ENCODE results near the gene IRF3. TPM values are rescaled to one million over a fixed set of nuclear protein-coding genes. Genes with fewer than 3 reads are reported as not detected.

Gene IRF3
- total and polyA plus RNA-seq, 2 donors (not counting 1 experiment from before 2014, with no cell fraction given), result 233 to 262 TPM

GRCh38 chr19:49651820-49652550 is 13.7 kb downstream of the IRF3 start:
- WGBS (ENCODE audit: insufficient coverage), result 99% methylated on average over 103 of the region's 110 CpGs
- H3K9ac ChIP-seq (ENCODE audit: low read length), result no peak overlapping the region
- ChIA-PET CTCF (no interaction called here), POLR2A (no interaction called here)
- Mint-ChIP-seq H3K4me3 (no peak overlapping the region), H3K4me1 (no peaks in the 10 kb centered on the region), H3K27ac (no peak overlapping the region), H3K27me3 (no peaks in the 10 kb centered on the region), H3K9me3 (ENCODE audit: insufficient read depth) (no peaks in the 10 kb centered on the region)
- DNase-seq, result no peak
- peaks cover 0 to 70% of the 10 kb centered on the region in 2 experiments for H3K36me3 ChIP-seq (replicated peaks in 1 of 2; ENCODE audit: control extremely low read depth in 1 of 2, control insufficient read depth in 1 of 2, extremely low read depth in 1 of 2, insufficient read depth in 2 of 2, low read length in 1 of 2)
- ATAC-seq (ENCODE audit: low read depth), result no peak
- TF ChIP-seq CTCF (IDR thresholded peaks at IDR 0.05) (no peak), EZH2 (IDR thresholded peaks at IDR 0.05; ENCODE audit: borderline replicate concordance, insufficient read depth, low read depth, low read length, poor library complexity, severe bottlenecking) (no peak)
- H3K27me3 ChIP-seq (replicated peaks in 1 of 4; ENCODE audit: control extremely low read depth in 1 of 4, control insufficient read depth in 3 of 4, insufficient read depth in 4 of 4, low read length in 3 of 4), result no peaks in the 10 kb centered on the region
- H2AFZ ChIP-seq (ENCODE audit: insufficient read depth, low read depth, low read length, poor library complexity, severe bottlenecking), result no peak overlapping the region
- no peaks in the 10 kb centered on the region for H3K4me1 ChIP-seq (ENCODE audit: control insufficient read depth in 2 of 2, insufficient read depth in 2 of 2, low read length in 2 of 2)
- intact Hi-C loops (cut with micrococcal nuclease), result no loop called here
- H4K20me1 ChIP-seq (ENCODE audit: control insufficient read depth, insufficient read depth, low read length, poor library complexity, severe bottlenecking), result peaks cover 52% of the 10 kb centered on the region
- H3K27ac ChIP-seq (ENCODE audit: low read length in 2 of 2), result no peak overlapping the region
- H3K4me3 ChIP-seq (ENCODE audit: control extremely low read depth in 1 of 5, extremely low read depth in 1 of 5, insufficient read depth in 1 of 5, low read depth in 2 of 5, low read length in 4 of 5), result no peak overlapping the region
- peaks cover 27% of the 10 kb centered on the region for H3K79me2 ChIP-seq (ENCODE audit: control insufficient read depth, insufficient read depth, low read length)
- no peak overlapping the region for H3K4me2 ChIP-seq (replicated peaks; ENCODE audit: low read depth, low read length, poor library complexity, severe bottlenecking)
- peaks cover 0 to 4% (median 0%) of the 10 kb centered on the region in 3 donors for H3K9me3 ChIP-seq (ENCODE audit: control extremely low read depth in 1 of 3, control insufficient read depth in 2 of 3, insufficient read depth in 1 of 3, low read length in 2 of 3)

GRCh38 chr19:49651029-49651819 is 14.4 kb downstream of the IRF3 start:
- Mint-ChIP-seq H3K4me3 (no peak overlapping the region), H3K27me3 (no peaks in the 10 kb centered on the region), H3K4me1 (no peaks in the 10 kb centered on the region), H3K9me3 (ENCODE audit: insufficient read depth) (no peaks in the 10 kb centered on the region), H3K27ac (no peak overlapping the region)
- CTCF ChIA-PET, result no interaction called here
- no peak overlapping the region for H3K4me2 ChIP-seq (replicated peaks; ENCODE audit: low read depth, low read length, poor library complexity, severe bottlenecking)
- intact Hi-C loops (cut with micrococcal nuclease), result no loop called here
- WGBS (ENCODE audit: insufficient coverage), result 98% methylated on average over 64 of the region's 72 CpGs
- no peak overlapping the region for H3K4me3 ChIP-seq (ENCODE audit: control extremely low read depth in 1 of 5, extremely low read depth in 1 of 5, insufficient read depth in 1 of 5, low read depth in 2 of 5, low read length in 4 of 5)
- POLR2A ChIA-PET, result no interaction called here
- H2AFZ ChIP-seq (ENCODE audit: insufficient read depth, low read depth, low read length, poor library complexity, severe bottlenecking), result no peak overlapping the region
- no peak overlapping the region for H3K27ac ChIP-seq (ENCODE audit: low read length in 2 of 2)
- peaks cover 0 to 70% of the 10 kb centered on the region in 2 experiments for H3K36me3 ChIP-seq (replicated peaks in 1 of 2; ENCODE audit: control extremely low read depth in 1 of 2, control insufficient read depth in 1 of 2, extremely low read depth in 1 of 2, insufficient read depth in 2 of 2, low read length in 1 of 2)
- TF ChIP-seq CTCF (IDR thresholded peaks at IDR 0.05) (no peak), EZH2 (IDR thresholded peaks at IDR 0.05; ENCODE audit: borderline replicate concordance, insufficient read depth, low read depth, low read length, poor library complexity, severe bottlenecking) (no peak)
- H3K27me3 ChIP-seq (replicated peaks in 1 of 4; ENCODE audit: control extremely low read depth in 1 of 4, control insufficient read depth in 3 of 4, insufficient read depth in 4 of 4, low read length in 3 of 4), result no peaks in the 10 kb centered on the region
- H3K9me3 ChIP-seq (ENCODE audit: control extremely low read depth in 1 of 3, control insufficient read depth in 2 of 3, insufficient read depth in 1 of 3, low read length in 2 of 3), result peaks cover 0 to 4% (median 0%) of the 10 kb centered on the region in 3 donors
- H3K79me2 ChIP-seq (ENCODE audit: control insufficient read depth, insufficient read depth, low read length), result peaks cover 31% of the 10 kb centered on the region
- peaks cover 44% of the 10 kb centered on the region for H4K20me1 ChIP-seq (ENCODE audit: control insufficient read depth, insufficient read depth, low read length, poor library complexity, severe bottlenecking)
- no peak overlapping the region for H3K9ac ChIP-seq (ENCODE audit: low read length)
- DNase-seq (no peak), ATAC-seq (ENCODE audit: low read depth) (no peak)
- H3K4me1 ChIP-seq (ENCODE audit: control insufficient read depth in 2 of 2, insufficient read depth in 2 of 2, low read length in 2 of 2), result no peaks in the 10 kb centered on the region
